SK-N-MC (cell line): ENCODE results near the gene PTPN6.

ENCODE experiments used
- EZH2 ChIP-seq: fragments of 200-600 bp; sonication (generic); IDR thresholded peaks from one replicate; pipeline ENCODE4 v1.6.1; 2017; ENCODE audit warnings: antibody characterized with exemption
- FOXP2 ChIP-seq: optimal IDR thresholded peaks from 2 replicates; pipeline ENCODE3; 2011; ENCODE audit warnings: mild to moderate bottlenecking, moderate library complexity; ENCODE audit not compliant: insufficient read depth; ENCODE audit errors: extremely low read length, control extremely low read depth

- TF ChIP-seq EZH2, result no peak
- TF ChIP-seq FOXP2, result no peak
These were observed 6.8 kb downstream of the PTPN6 start for GRCh38 chr12:6957741-6958608.
